Activated T-cell treated with anti-CD3 and anti-CD28 coated beads, Interleukin-2, amount 50 U/mL, for 24 hours (primary cell): ENCODE data around the gene MTUS2.

Experiments
- DNase-seq: peaks from one replicate; pipeline ENCODE4 v3.0.0-alpha.2; 2020
- H3K27ac Mint-ChIP-seq: 2 replicates; pipeline ENCODE4 v1.8.0; 2020; ENCODE audit warnings: mild to moderate bottlenecking, mixed read lengths
- H3K27me3 Mint-ChIP-seq: 2 replicates; pipeline ENCODE4 v1.8.0; 2020; ENCODE audit warnings: mixed read lengths
- H3K36me3 Mint-ChIP-seq: 2 replicates; pipeline ENCODE4 v1.8.0; 2020; ENCODE audit warnings: low read depth, mixed read lengths
- H3K4me1 Mint-ChIP-seq: 2 replicates; pipeline ENCODE4 v1.8.0; 2020; ENCODE audit warnings: low read depth, mixed read lengths
- H3K4me3 Mint-ChIP-seq: 2 replicates; pipeline ENCODE4 v1.8.0; 2020; ENCODE audit warnings: mild to moderate bottlenecking, moderate library complexity, mixed read lengths
- H3K9me3 Mint-ChIP-seq: 2 replicates; pipeline ENCODE4 v1.8.0; 2020; ENCODE audit warnings: mixed read lengths

Gene MTUS2

DNA sequence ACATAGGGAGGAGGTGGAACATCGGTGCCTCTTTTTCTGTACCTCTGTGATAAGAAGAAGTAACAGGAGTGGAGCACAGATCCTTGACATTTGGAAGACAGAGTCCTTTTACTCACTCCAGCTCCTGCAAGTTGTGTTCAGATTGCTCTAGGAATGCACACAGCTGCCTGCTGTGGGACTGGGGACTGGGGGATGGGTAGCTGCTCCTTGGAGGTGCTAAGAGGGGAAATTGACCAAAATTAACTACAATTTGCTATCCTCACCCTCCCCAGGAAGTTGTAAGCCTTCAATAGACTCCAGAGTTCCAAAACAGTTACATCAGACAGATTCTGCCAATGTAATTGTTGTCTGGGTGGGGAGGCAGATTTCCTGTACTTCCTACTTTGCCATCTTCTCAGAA lies 317.9 kb downstream of the MTUS2 start:
- DNase-seq, result no peak
- Mint-ChIP-seq H3K4me1 (no peaks in the 10 kb centered on the region), H3K4me3 (no peak overlapping the region), H3K27me3 (peaks cover 5% of the 10 kb centered on the region), H3K36me3 (no peaks in the 10 kb centered on the region), H3K9me3 (peaks cover 2% of the 10 kb centered on the region), H3K27ac (no peak overlapping the region)

DNA sequence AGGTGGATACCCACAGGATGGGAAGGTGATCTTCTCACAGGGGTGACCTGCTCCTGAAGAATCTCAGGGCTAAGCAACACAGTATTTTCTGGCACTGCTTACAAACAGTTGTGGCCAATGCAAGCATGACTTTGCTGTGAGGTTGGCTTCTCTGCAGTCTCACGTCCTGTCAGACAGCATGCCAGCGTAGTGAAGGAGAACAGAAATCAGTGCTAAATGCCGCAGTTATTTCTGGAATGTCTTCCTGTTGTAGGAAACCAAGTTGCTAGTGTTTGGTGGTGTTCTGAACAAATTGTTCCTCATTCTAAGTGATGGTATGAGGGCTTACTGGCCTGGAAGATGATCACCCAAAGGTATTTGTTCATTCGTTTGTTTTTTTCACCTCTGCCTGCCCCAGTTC lies 320.1 kb downstream of the MTUS2 start:
- no peak overlapping the region for H3K4me3 Mint-ChIP-seq
- no peak overlapping the region for H3K27ac Mint-ChIP-seq
- peaks cover 2% of the 10 kb centered on the region for H3K9me3 Mint-ChIP-seq
- H3K27me3 Mint-ChIP-seq, result peaks cover 5% of the 10 kb centered on the region
- no peaks in the 10 kb centered on the region for H3K4me1 Mint-ChIP-seq
- no peaks in the 10 kb centered on the region for H3K36me3 Mint-ChIP-seq
- no peak for DNase-seq

DNA sequence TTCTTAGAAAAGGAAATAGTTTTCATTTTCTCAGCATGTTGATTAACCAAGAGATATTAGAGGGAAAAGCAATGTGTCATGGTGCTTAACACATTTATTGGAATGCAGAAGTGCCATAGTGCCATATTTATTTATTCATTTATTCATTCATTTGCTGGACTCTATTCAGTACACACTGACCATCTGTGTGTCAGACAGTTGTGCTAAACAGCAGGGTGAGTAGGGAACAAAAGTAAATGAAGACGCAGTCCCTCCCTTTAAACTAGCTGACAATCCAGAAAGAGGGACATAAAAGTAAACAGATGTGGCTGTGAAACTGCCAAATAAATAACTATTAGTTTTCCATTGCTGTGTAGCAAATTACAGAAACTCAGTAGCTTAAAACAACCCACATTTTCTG lies 323.7 kb downstream of the MTUS2 start:
- no peak for DNase-seq
- H3K4me1 Mint-ChIP-seq, result no peaks in the 10 kb centered on the region
- H3K27me3 Mint-ChIP-seq, result peaks cover 5% of the 10 kb centered on the region
- H3K27ac Mint-ChIP-seq, result no peak overlapping the region
- peaks cover 3% of the 10 kb centered on the region for H3K9me3 Mint-ChIP-seq
- H3K36me3 Mint-ChIP-seq, result no peaks in the 10 kb centered on the region
- H3K4me3 Mint-ChIP-seq, result no peak overlapping the region

DNA sequence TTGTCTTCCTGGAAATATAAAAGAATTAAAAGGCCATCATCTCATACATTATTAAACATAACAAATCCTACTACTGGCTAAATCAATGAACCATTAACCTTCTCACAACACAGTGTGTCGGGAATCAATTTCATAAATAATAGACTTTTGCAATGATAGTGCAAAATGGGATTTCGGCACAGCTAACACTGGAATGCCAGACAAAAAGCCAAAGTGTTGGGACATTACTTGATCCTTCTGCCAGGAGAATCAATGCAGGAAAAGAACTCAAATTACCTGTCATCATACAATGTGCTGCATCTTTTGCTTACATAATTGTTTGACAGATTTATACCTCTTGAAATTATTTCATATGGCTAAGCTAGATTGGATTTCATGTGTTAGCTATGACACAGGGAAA lies 334.3 kb downstream of the MTUS2 start:
- H3K36me3 Mint-ChIP-seq, result no peaks in the 10 kb centered on the region
- no peaks in the 10 kb centered on the region for H3K27me3 Mint-ChIP-seq
- peaks cover 14% of the 10 kb centered on the region for H3K9me3 Mint-ChIP-seq
- no peak for DNase-seq
- no peaks in the 10 kb centered on the region for H3K4me1 Mint-ChIP-seq
- H3K27ac Mint-ChIP-seq, result no peak overlapping the region
- no peak overlapping the region for H3K4me3 Mint-ChIP-seq

DNA sequence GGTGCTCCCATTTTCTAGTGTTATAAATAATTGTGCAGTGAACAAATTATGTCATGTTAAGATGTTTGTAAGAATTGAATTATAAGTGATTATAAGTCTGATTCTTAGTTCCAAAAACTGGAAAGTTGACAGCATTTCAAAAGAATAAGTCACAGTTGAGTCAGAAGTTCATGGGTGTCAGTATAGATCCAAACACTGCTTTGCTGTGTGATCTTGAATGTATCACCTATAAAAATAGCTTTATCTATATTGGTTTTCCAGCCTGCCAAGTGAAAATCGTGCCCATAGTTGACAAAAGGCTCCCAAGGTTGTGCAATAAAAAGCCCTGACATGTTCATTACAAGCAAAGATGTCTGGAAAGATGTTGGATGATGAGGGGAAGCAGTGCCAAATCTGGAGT lies 336.0 kb downstream of the MTUS2 start:
- Mint-ChIP-seq H3K27ac (no peak overlapping the region), H3K4me3 (no peak overlapping the region), H3K27me3 (no peaks in the 10 kb centered on the region), H3K9me3 (peaks cover 7% of the 10 kb centered on the region), H3K36me3 (no peaks in the 10 kb centered on the region), H3K4me1 (no peaks in the 10 kb centered on the region)
- DNase-seq, result no peak

DNA sequence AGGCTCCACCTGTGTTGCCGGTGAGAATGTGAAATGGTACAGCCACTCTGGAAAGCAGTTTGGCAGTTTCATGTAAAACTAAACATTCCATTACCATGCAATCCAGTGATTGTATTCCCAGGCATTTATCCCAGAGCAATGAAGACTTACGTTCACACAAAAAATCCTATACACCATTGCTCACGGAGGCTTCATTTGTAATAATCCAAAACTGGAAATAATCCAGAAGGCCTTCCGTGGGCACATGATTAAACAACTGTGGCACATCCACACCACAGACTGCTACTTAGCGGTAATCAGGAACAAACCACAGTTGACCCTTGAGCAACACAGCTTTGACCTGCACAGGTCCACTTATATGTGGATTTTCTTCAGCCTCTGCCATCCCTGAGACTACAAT lies 339.7 kb downstream of the MTUS2 start:
- no peak for DNase-seq
- H3K4me1 Mint-ChIP-seq, result no peaks in the 10 kb centered on the region
- no peak overlapping the region for H3K27ac Mint-ChIP-seq
- H3K4me3 Mint-ChIP-seq, result no peak overlapping the region
- H3K9me3 Mint-ChIP-seq, result no peaks in the 10 kb centered on the region
- H3K36me3 Mint-ChIP-seq, result no peaks in the 10 kb centered on the region
- no peaks in the 10 kb centered on the region for H3K27me3 Mint-ChIP-seq

DNA sequence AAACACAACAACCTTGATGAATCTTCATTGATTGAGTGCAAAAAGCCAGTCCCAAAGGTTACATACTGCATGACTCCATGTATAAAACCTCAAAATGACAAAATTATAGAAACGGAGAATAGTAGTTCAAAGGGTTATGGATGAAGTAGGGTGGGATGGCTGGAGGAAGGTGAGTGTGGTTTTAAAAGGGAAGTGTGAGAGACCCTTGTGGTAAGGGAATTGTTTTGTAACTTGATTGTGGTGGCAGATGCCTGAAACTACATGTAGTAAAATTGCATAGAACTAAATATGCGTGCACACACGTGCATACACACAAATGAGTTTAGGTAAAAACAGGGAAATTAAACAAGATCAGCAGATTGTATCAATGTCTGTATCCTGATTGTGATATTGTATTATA lies 340.7 kb downstream of the MTUS2 start:
- Mint-ChIP-seq H3K4me3 (no peak overlapping the region), H3K27ac (no peak overlapping the region), H3K4me1 (no peaks in the 10 kb centered on the region), H3K27me3 (no peaks in the 10 kb centered on the region), H3K36me3 (no peaks in the 10 kb centered on the region), H3K9me3 (no peaks in the 10 kb centered on the region)
- DNase-seq, result no peak

DNA sequence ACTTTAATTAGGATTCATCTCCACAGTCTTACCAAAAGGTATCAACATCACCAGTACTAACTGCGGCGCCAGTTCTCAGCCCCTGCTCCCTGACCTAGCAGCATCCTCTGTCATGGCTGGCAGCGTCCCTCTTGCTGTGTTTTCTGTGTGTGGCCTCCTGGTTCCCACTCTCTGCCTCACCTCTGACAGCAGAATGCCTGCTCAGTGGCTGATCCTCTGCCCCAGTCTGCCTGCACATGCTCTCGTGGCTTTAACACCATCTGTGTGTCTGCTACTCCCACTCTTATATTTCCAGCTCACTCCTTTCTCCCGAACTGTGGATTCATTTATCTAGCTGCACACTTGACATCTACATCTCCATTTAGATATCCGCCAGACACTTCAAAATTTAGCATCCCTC lies 341.5 kb downstream of the MTUS2 start:
- H3K4me3 Mint-ChIP-seq, result no peak overlapping the region
- H3K4me1 Mint-ChIP-seq, result no peaks in the 10 kb centered on the region
- no peak for DNase-seq
- no peak overlapping the region for H3K27ac Mint-ChIP-seq
- H3K9me3 Mint-ChIP-seq, result no peaks in the 10 kb centered on the region
- H3K27me3 Mint-ChIP-seq, result no peaks in the 10 kb centered on the region
- no peaks in the 10 kb centered on the region for H3K36me3 Mint-ChIP-seq

DNA sequence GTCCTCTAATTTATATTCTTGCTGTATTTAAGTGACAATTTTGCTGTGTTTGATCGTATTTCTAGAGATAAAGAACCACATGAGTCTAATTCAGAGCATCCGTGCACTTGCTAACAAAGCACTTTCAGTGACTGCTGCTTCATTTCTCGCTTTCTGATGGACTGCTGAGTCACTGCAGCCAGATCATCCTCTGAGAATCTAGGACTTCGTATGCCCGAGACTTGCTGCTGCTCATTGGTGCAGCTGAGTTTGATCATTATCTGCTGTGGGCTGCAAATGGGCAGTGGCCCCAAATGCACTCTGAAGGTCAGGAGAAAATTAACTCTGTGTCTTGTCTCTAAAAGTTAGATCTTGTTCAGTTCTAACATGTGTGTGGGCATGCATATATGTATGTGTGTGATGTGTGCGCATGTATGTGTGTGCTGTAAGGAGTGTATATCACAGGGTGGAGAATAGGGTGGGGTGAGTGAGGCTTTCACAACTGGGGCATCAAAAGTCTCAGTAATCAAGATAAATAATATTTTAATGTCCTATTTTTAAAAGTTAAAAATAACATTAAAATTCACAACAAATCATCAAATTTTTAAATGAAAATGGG lies 342.6 kb downstream of the MTUS2 start:
- Mint-ChIP-seq H3K9me3 (no peaks in the 10 kb centered on the region), H3K36me3 (no peaks in the 10 kb centered on the region), H3K4me3 (no peak overlapping the region), H3K4me1 (no peaks in the 10 kb centered on the region), H3K27ac (no peak overlapping the region), H3K27me3 (no peaks in the 10 kb centered on the region)
- DNase-seq, result no peak

DNA sequence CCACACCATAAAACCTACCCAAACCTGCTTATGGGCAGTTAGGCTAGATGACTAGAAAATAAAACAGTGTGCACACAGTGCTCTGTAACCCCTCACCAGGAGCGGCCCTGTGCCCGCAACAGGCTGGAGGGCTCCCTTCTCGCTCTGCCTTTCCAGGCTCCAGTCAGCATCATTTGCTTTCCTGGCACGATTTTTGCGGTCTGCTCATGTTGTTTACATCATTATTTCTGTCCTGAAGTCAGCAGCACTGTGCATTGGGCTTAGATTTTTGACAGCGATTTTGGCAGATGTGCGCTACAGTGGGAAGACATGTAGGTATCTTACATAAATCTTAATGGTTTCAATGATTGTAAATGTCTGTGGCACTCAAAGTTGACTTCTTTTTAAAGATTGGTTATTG lies 344.0 kb downstream of the MTUS2 start:
- Mint-ChIP-seq H3K27ac (no peak overlapping the region), H3K36me3 (no peaks in the 10 kb centered on the region), H3K27me3 (no peaks in the 10 kb centered on the region), H3K9me3 (no peaks in the 10 kb centered on the region), H3K4me1 (no peaks in the 10 kb centered on the region), H3K4me3 (no peak overlapping the region)
- DNase-seq, result no peak

DNA sequence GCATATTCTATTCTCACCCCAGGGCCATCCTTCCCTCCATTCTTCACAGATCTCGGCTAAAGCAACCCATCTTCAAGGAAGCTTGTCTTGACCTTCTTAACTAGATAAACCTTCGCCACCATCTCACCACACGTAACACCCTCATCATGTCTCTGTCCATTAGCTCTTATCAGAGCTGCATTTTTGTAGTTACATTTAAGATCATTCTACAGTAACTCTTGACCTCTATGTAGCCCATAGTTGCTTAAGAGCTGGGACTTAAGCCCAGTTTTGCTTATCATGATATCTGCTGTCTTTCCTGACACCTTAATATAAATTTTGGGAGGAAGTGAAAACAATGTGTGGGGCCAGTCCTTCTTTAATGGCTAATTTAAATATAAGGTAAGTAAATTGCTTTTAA lies 345.1 kb downstream of the MTUS2 start:
- Mint-ChIP-seq H3K27ac (no peak overlapping the region), H3K9me3 (no peaks in the 10 kb centered on the region), H3K36me3 (no peaks in the 10 kb centered on the region), H3K27me3 (no peaks in the 10 kb centered on the region), H3K4me1 (no peaks in the 10 kb centered on the region), H3K4me3 (no peak overlapping the region)
- DNase-seq, result no peak

DNA sequence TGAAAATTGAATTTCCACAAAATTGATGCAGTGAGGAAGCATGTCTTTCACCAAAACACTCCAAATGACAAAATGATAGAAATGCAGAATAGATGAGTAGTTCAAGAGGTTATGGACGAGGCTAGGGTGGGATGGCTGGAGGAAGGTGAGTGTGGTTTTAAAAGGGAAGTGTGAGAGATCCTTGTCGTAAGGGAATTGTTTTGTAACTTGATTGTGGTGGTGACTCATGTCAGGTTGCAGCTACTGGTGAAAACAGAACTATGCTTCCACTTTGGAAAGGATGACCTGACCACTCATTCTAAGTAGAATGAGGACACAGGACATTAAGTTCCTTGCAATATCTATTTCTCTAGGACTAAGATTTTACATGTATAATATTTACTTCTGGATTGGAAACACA lies 345.7 kb downstream of the MTUS2 start:
- no peaks in the 10 kb centered on the region for H3K27me3 Mint-ChIP-seq
- no peak overlapping the region for H3K27ac Mint-ChIP-seq
- H3K4me3 Mint-ChIP-seq, result no peak overlapping the region
- H3K36me3 Mint-ChIP-seq, result no peaks in the 10 kb centered on the region
- no peak for DNase-seq
- H3K9me3 Mint-ChIP-seq, result no peaks in the 10 kb centered on the region
- H3K4me1 Mint-ChIP-seq, result no peaks in the 10 kb centered on the region

DNA sequence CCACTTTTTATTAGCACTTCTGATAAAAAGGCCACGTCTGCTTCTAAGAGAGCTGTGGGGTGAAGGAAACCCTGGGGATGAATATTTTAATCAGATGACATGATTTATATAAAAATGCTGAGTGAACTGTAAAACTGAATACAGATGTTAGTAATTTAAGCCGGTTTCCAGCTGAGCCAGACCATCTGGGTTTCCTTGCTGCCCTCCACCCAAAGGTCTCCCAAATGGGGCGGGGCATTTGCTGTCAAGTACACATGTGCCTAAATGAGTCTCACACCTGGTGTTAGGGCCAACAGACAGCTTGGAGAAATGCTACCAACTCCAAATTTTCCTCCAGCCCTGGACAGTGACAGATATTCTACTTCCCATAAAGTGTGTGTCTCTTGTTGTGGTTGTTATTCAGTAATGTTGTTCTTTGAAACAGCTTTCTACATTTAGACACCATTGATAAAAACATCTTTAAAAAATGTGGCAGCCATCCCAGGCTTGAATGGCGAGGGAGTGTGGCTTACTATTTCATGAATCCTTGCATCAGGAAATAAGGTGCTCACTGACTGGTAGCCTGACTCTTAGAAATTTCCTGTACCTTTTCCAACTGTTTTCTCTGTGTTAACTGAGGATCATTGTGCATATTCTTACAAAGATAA lies 350.4 kb downstream of the MTUS2 start:
- Mint-ChIP-seq H3K27me3 (no peaks in the 10 kb centered on the region), H3K4me1 (no peaks in the 10 kb centered on the region), H3K27ac (no peak overlapping the region), H3K36me3 (no peaks in the 10 kb centered on the region), H3K9me3 (no peaks in the 10 kb centered on the region), H3K4me3 (no peak overlapping the region)
- no peak for DNase-seq

DNA sequence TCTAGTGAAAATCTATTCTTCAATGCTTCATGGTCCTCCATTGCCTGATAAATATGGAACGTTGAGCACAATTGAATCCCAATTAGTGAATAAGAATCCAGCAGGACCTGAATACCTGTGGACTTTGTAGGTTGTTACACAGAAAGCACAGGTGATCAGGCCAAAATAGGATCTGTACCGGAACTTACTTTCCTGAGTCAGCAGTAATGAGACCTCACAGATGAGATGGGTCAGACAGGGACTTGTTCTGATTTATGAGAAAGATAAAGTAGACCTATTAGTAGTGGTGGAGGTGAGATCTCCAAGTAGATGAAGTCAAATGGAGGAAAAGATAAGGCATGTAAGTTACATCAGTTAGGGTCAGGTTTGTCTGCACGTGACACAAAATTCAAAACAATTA lies 351.1 kb downstream of the MTUS2 start:
- Mint-ChIP-seq H3K4me1 (no peaks in the 10 kb centered on the region), H3K9me3 (no peaks in the 10 kb centered on the region), H3K27me3 (no peaks in the 10 kb centered on the region), H3K27ac (no peak overlapping the region), H3K4me3 (no peak overlapping the region), H3K36me3 (no peaks in the 10 kb centered on the region)
- DNase-seq, result no peak

DNA sequence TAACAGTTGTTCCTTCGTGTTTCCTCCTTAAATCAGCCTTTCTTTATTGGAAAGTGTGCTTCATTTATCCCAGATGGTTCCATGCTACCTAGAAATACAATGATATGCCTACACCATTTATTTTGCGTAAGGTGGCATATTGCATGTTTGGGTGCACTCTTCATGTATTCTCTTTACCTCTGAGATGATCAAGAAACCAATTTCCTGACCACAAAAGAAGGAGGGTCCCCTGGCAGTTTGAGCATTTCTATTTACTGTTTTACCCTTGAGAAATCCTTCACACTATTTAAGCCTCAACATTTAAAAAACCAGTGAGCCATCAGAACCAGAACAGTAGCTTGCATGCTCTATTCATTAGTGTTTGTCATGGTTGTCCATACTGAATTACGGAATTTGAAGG lies 354.0 kb downstream of the MTUS2 start:
- no peak for DNase-seq
- Mint-ChIP-seq H3K4me1 (no peaks in the 10 kb centered on the region), H3K27me3 (no peaks in the 10 kb centered on the region), H3K4me3 (no peak overlapping the region), H3K9me3 (no peaks in the 10 kb centered on the region), H3K27ac (no peak overlapping the region), H3K36me3 (no peaks in the 10 kb centered on the region)
